ENCODE results near the gene FLT3LG.

Gene FLT3LG

DNA sequence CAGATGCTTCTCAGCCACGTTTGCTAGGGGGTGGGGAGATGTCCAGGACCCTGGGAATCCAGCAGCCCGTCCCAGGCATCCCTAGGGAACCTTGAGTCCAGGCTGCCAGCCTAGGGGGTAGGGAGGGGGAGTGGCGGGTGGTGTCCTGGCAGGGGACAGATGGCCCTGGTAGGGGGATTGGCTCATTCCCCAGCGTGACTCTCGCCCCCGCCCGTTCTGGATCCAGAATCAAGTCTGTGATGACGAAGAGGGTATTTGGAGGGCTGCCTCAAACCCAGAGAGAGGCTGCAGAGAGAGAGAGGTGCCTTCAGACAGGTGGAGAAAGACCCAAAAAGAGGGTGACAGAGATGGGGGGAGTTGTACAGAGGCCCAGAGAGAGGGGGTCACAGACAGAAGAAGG, 36.8 kb upstream of the FLT3LG start:
- Histone ChIP-seq H3K27ac (no peak overlapping the region), H3K9me3 (no peaks in the 10 kb centered on the region), H3K36me3 (no peaks in the 10 kb centered on the region), H3K4me1 (ENCODE audit: control insufficient read depth in 1 of 2, insufficient read depth in 1 of 2, low read depth in 1 of 2, low read length in 1 of 2) (peaks cover 2 to 4% of the 10 kb centered on the region in 2 experiments), H3K4me3 (ENCODE audit: low read depth in 1 of 2, low read length in 1 of 2) (no peak overlapping the region), H3K27me3 (peaks cover 100% of the 10 kb centered on the region)
- TF ChIP-seq, protein P1, sequence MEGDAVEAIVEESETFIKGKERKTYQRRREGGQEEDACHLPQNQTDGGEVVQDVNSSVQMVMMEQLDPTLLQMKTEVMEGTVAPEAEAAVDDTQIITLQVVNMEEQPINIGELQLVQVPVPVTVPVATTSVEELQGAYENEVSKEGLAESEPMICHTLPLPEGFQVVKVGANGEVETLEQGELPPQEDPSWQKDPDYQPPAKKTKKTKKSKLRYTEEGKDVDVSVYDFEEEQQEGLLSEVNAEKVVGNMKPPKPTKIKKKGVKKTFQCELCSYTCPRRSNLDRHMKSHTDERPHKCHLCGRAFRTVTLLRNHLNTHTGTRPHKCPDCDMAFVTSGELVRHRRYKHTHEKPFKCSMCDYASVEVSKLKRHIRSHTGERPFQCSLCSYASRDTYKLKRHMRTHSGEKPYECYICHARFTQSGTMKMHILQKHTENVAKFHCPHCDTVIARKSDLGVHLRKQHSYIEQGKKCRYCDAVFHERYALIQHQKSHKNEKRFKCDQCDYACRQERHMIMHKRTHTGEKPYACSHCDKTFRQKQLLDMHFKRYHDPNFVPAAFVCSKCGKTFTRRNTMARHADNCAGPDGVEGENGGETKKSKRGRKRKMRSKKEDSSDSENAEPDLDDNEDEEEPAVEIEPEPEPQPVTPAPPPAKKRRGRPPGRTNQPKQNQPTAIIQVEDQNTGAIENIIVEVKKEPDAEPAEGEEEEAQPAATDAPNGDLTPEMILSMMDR (IDR thresholded peaks at IDR 0.05), result no peak

DNA sequence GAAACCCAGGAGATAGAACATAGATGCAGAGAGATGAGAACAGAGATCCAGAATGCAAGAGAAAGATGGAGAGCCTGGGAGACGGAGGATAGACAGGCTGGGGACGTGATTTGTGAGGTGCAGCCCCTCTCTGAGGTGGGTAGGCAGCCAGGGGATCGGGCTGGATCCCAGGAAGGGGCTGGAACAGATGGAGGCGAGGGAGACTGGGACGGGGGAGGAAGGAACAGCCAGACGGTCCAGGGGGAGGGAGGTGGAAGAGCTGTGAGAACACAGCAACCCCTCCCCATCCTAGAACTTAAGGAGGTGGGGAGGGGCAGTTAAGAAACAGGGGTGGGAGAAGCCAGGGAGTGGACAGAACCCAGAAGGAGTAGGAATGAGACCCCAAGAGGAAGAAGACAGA, 35.8 kb upstream of the FLT3LG start:
- TF ChIP-seq, protein P1 (IDR thresholded peaks at IDR 0.05), result no peak
- H3K9me3 ChIP-seq, result no peaks in the 10 kb centered on the region
- H3K36me3 ChIP-seq, result no peaks in the 10 kb centered on the region
- peaks cover 98% of the 10 kb centered on the region for H3K27me3 ChIP-seq
- peaks cover 11 to 12% of the 10 kb centered on the region in 2 experiments for H3K4me1 ChIP-seq (ENCODE audit: control insufficient read depth in 1 of 2, insufficient read depth in 1 of 2, low read depth in 1 of 2, low read length in 1 of 2)
- H3K4me3 ChIP-seq (ENCODE audit: low read depth in 1 of 2, low read length in 1 of 2), result no peak overlapping the region
- no peak overlapping the region for H3K27ac ChIP-seq

GRCh38 chr19:49439836-49440235, 34.2 kb upstream of the FLT3LG start:
- H3K27me3 ChIP-seq, result peaks cover 83% of the 10 kb centered on the region
- TF ChIP-seq, protein P1 (IDR thresholded peaks at IDR 0.05), result no peak
- no peak overlapping the region for H3K27ac ChIP-seq
- H3K4me1 ChIP-seq (ENCODE audit: control insufficient read depth in 1 of 2, insufficient read depth in 1 of 2, low read depth in 1 of 2, low read length in 1 of 2), result peaks cover 14 to 18% of the 10 kb centered on the region in 2 experiments
- no peaks in the 10 kb centered on the region for H3K36me3 ChIP-seq
- H3K9me3 ChIP-seq, result no peaks in the 10 kb centered on the region
- H3K4me3 ChIP-seq (ENCODE audit: low read depth in 1 of 2, low read length in 1 of 2), result no peak overlapping the region

DNA sequence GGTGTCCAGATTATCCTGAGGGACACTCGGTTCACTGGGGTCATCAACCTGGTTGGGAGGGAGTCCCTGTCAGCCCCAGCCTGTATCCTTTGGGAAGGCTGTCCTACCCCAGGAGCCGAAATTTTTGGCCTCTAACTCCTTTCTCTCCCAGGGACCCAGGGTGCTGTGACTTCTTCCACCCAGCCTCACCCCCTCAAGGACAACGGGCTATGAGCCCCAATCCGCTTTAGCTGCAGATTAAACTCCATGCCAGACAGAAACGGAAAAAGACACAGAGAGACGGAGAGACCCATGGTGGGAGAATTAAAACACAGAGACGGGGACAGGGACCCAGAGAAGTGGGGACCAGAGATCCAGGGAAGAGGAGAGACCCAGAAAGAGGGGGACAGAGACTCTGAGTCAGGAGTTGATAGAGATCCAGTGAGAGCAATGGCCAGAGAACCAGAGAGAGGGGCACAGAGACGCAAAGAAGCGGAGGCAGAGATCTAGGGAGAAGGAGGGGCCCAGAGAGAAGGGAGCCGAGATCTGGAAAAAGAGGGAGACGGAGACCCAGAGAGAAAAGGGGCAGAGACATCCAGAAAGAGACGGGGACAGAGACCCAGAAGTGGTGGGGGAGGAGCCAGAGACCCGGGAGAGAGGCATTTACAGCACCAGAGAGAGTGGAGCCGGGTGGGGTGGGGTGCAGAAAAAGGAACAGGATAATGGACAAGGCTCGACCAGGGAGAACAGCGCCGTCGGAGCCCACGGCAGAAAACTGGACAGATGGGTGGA, 33.4 kb upstream of the FLT3LG start:
- Histone ChIP-seq H3K36me3 (no peaks in the 10 kb centered on the region), H3K4me1 (ENCODE audit: control insufficient read depth in 1 of 2, insufficient read depth in 1 of 2, low read depth in 1 of 2, low read length in 1 of 2) (peaks cover 17 to 18% of the 10 kb centered on the region in 2 experiments), H3K27me3 (peaks cover 75% of the 10 kb centered on the region), H3K27ac (no peak overlapping the region), H3K9me3 (no peaks in the 10 kb centered on the region), H3K4me3 (ENCODE audit: low read depth in 1 of 2, low read length in 1 of 2) (no peak overlapping the region)
- TF ChIP-seq, protein P1 (IDR thresholded peaks at IDR 0.05), result no peak

- H3K36me3 ChIP-seq, result peaks cover under 1% of the 10 kb centered on the region
- H3K27ac ChIP-seq, result no peak within 1 kb of the TSS
- TF ChIP-seq, protein P1 (IDR thresholded peaks at IDR 0.05), result no peak
- no peaks in the 10 kb centered on the region for H3K9me3 ChIP-seq
- H3K4me3 ChIP-seq (ENCODE audit: low read depth in 1 of 2, low read length in 1 of 2), result peak within 1 kb of the TSS; percentile 73 to 92
- peaks cover 67% of the 10 kb centered on the region for H3K27me3 ChIP-seq
- H3K4me1 ChIP-seq (ENCODE audit: control insufficient read depth in 1 of 2, insufficient read depth in 1 of 2, low read depth in 1 of 2, low read length in 1 of 2), result peaks cover 17 to 18% of the 10 kb centered on the region in 2 experiments
Measured at GRCh38 chr19:49441210-49441959, 32.6 kb upstream of the FLT3LG start, which contains the start of gene SLC17A7. TSS of gene SLC17A7 (minus strand) at chr19:49441527. CDS start at chr19:49441379, 148 bp downstream.
